Adipose tissue (tissue), 3 donors: ENCODE data around the gene MYDGF. TPM values are rescaled to one million over a fixed set of nuclear protein-coding genes. Genes with fewer than 3 reads are reported as not detected.
"Not testable (repeated sequence)": the region's sequence is repeated elsewhere in the genome, so short reads cannot be mapped to it uniquely, and the experiment has no call there.

Experiments
- H3K27ac ChIP-seq: one replicate; pipeline ENCODE4 v1.5.1; 2013; ENCODE audit warnings: low read depth, low read length
- WGBS, 3 donors: extraction: QIAGEN DNeasy Blood & Tissue Kit; methylation state at CpG; one replicate each; pipeline ENCODE4 v1.1.7; 2013; 5-methylcytosine and 5-hydroxymethylcytosine counted together
- polyA plus RNA-seq, 3 donors: library from polyadenylated mRNA; stranded (reverse); fragments of 200-250 nt; gene quantifications; one replicate each; pipeline ENCODE4 v1.2.3, GENCODE V29; 2013
- donor health status: healthy with polysubstance abuse.
- donor health status: Bipolar disorder and iron deficiency.
- donor health status: healthy.

MYDGF gene
- polyA plus RNA-seq: 100 to 1,000 TPM in 2 of 3 donors, 10 to 100 TPM in 1; 53.1 to 168 (median 129) TPM

- no peak within 1 kb of the TSS for H3K27ac ChIP-seq
- 0 to 1% (median 0%) methylated on average over 51 to 75 of the region's 75 CpGs for WGBS, 3 donors
These were observed at the start of gene MYDGF for GRCh38 chr19:4669723-4670480. Gene MYDGF (minus strand): TSS chr19:4670342. CDS start chr19:4670334, 8 bp downstream.

GRCh38 chr19:4719499-4719866, 49.3 kb upstream of the MYDGF start:
- 85 to 92% (median 89%) methylated on average over 11 of the region's 11 CpGs for WGBS, 3 donors
- no peak overlapping the region for H3K27ac ChIP-seq

GRCh38 chr19:4717966-4718701, 48.0 kb upstream of the MYDGF start:
- WGBS, 3 donors: 91 to 93% (median 93%) methylated on average over 15 of the region's 15 CpGs
- H3K27ac ChIP-seq: no peak overlapping the region

GRCh38 chr19:4717191-4717965, 47.2 kb upstream of the MYDGF start:
- WGBS, 3 donors: 72 to 83% (median 76%) methylated on average over 23 of the region's 23 CpGs

GRCh38 chr19:4715529-4716221, 45.5 kb upstream of the MYDGF start:
- 36 to 81% (median 72%) methylated on average over 28 of the region's 28 CpGs for WGBS, 3 donors
- H3K27ac ChIP-seq: no peak overlapping the region

More at GRCh38 chr19:4717191-4717965, 47.2 kb upstream of the MYDGF start:
- no peak overlapping the region for H3K27ac ChIP-seq

- H3K27ac ChIP-seq: not testable (repeated sequence)
- 42 to 95% (median 88%) methylated on average over 6 of the region's 6 CpGs for WGBS, 3 donors
These were observed 45.0 kb upstream of the MYDGF start for GRCh38 chr19:4715178-4715528.

- 91 to 94% (median 92%) methylated on average over 27 of the region's 27 CpGs for WGBS, 3 donors
- no peak overlapping the region for H3K27ac ChIP-seq
These were observed 43.9 kb upstream of the MYDGF start for GRCh38 chr19:4714016-4714415.

GRCh38 chr19:4713384-4713951, 43.3 kb upstream of the MYDGF start:
- H3K27ac ChIP-seq: no peak overlapping the region
- WGBS, 3 donors: 49 to 89% (median 64%) methylated on average over 31 to 32 of the region's 32 CpGs

GRCh38 chr19:4712771-4713170, 42.6 kb upstream of the MYDGF start:
- WGBS, 3 donors: 89 to 91% (median 91%) methylated on average over 14 of the region's 14 CpGs

GRCh38 chr19:4711211-4711610, 41.1 kb upstream of the MYDGF start:
- whole genome bisulfite sequencing, 3 donors: 88 to 94% (median 92%) methylated on average over 8 of the region's 8 CpGs
- no peak overlapping the region for H3K27ac ChIP-seq

More at GRCh38 chr19:4712771-4713170, 42.6 kb upstream of the MYDGF start:
- no peak overlapping the region for H3K27ac ChIP-seq

- H3K27ac ChIP-seq: no peak overlapping the region
- 80 to 93% (median 90%) methylated on average over 16 of the region's 16 CpGs for WGBS, 3 donors
These were observed 40.1 kb upstream of the MYDGF start for GRCh38 chr19:4710281-4710600.

- H3K27ac ChIP-seq: no peak overlapping the region
These were observed 39.5 kb upstream of the MYDGF start for GRCh38 chr19:4709440-4710280.

GRCh38 chr19:4707956-4708650, 38.0 kb upstream of the MYDGF start:
- no peak overlapping the region for H3K27ac ChIP-seq
- WGBS, 3 donors: 75 to 88% (median 85%) methylated on average over 10 of the region's 10 CpGs

More at GRCh38 chr19:4709440-4710280, 39.5 kb upstream of the MYDGF start:
- WGBS, 3 donors: 71 to 88% (median 84%) methylated on average over 20 of the region's 20 CpGs

- H3K27ac ChIP-seq: no peak overlapping the region
- WGBS, 3 donors: 75 to 94% (median 91%) methylated on average over 10 to 12 of the region's 12 CpGs
These were observed 37.2 kb upstream of the MYDGF start for GRCh38 chr19:4707322-4707721.

GRCh38 chr19:4705413-4706131, 35.4 kb upstream of the MYDGF start:
- no peak overlapping the region for H3K27ac ChIP-seq
- WGBS, 3 donors: 74 to 87% (median 83%) methylated on average over 19 of the region's 19 CpGs

- no peak overlapping the region for H3K27ac ChIP-seq
- WGBS, 3 donors: 91 to 94% (median 91%) methylated on average over 9 of the region's 9 CpGs
These were observed 34.2 kb upstream of the MYDGF start for GRCh38 chr19:4704317-4704673.
